NCI-H1436 (cell line): ENCODE results near the gene POPDC3.
"Not testable (repeated sequence)": the region's sequence is repeated elsewhere in the genome, so short reads cannot be mapped to it uniquely, and the experiment has no call there.

Source experiments
- DNase-seq: peaks from one replicate; lab custom pipeline; 2025; lab: John Stamatoyannopoulos, UW

POPDC3 gene, protein sequence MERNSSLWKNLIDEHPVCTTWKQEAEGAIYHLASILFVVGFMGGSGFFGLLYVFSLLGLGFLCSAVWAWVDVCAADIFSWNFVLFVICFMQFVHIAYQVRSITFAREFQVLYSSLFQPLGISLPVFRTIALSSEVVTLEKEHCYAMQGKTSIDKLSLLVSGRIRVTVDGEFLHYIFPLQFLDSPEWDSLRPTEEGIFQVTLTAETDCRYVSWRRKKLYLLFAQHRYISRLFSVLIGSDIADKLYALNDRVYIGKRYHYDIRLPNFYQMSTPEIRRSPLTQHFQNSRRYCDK

DNA sequence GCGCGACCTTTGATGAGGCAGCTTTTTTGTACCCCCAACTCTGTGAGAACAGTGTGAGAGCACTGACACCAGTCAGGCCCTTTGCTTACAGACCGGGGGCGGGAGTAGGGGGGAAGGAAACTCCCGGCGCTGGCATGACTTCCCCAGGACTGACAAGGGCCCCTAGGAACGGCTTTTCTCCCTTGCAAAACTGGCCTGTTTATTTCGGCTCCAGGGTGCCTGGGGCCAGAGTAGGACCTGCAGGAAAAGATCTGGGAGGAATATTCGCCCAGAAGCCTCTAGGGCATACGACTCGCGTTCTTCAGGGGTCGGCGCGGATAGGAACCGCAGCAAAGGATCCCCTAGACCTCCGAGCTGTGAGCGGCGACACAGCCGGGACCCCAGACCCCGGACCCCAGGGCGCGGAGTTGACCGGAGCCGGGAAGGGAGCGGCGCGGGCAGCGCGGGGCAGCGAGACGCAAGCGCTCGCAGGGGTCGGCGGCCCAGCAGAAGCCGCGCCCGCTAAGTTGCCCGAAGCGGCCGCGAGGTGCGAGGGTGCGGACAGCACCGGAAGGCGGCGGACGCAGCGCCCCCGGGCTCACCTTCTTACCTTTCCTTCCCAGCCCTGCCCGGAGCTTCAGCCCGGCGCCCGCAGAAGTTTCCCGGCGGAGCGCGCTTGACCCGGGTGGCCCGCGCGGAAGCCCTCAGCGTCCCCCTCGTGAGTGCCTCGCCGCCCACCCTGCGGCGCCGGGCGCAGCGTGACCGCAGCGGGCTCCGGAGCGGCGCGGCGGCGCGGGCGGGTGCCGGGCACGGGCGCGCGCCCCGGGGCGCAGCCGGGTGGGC, at the start of gene POPDC3:
TSS of gene POPDC3 (minus strand) at position 771 of the 822 bp plus-strand sequence. CDS start 18,105 bp downstream, outside the sequence.
- DNase-seq, result no peak

DNA sequence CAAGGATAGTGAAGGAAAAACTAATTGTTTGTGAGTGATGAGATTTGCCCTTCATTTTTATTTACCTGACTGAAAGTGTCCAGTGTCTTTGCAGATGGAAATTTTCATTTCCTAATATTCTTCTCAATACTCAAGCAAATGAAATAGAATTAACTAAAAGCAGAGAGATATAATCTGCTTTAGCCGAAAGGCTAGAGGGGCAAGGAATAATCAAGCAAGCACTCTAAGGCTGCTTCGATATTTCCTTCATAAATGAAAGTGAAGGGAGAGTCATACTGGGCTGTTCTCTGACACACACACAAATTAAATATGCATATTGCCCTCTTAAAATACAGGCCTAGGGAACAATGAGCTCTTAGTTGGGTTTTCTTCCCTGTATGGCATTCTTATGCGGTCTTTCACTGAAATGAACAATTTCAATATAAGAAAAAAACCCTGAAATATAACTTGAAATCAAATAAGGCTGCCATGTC, 47.5 kb upstream of the POPDC3 start:
- no peak for DNase-seq

DNA sequence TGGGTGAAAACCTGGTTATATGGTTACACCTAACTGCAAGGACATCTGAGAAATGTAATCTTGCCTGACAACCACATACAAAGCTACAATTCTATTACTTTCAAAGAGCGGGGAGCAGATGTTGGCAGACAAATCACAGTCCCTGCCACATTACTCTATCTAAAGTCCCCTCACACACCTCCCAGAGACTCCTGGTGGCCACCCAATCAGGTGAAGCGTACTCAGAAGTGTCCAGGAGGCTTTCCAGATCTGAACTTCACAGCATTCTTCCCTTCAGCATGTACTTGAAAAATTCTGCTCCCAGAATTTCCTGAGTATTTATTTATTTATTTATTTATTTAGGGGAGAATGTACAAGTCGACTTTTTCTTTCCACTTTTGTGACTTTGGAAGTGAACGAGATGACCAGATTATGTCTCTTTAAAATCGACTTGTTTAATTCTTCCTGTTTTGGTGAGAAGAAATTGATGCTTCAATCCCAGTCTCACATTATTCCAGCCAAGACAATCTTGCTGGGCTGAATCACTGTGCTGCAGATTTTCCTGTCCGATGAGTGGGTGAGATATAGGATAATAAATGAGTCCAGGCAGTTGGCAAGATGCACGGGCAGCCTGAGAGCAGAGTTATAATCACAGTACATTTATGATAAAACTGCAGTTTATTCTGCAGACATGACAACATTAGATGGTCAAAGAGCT, 46.9 kb upstream of the POPDC3 start:
- DNase-seq, result no peak

DNA sequence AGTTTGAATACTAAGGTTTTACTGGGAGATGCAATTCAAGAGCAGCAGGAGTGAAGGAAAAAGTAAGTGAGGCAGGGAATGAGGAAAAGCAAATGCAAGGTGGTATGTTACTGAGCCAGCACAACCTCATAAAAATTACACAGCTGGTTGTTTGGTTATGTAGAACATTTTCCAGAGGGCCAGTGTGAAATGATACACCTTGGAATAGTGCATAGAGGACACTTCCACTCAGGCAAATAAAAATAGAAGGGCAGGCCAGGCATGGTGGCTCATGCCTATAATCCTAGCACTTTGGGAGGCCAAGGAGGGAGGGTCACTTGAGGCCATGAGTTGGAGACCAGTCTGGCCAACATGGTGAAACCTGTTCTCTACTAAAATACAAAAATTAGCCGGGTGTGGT, 43.4 kb upstream of the POPDC3 start:
- DNase-seq, result no peak

DNA sequence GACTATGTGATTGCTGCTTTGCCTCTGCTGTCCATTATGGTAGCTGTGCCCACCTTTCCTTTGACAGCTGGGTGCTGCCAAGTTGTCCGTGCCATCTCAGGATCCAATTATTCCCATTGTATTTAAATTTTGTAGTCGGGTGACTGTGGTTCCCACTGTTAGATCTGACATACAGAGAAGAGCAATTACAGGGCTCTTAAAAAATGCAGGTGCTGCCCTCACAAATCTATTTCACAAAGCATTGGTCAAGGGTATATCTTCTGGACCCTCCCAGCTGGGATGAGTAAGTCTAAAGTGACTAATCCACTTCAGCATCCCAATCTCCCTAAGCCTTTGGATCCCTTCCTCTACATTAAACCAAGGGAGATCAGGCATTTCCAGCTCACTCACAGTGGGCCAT, 41.4 kb upstream of the POPDC3 start:
- DNase-seq, result not testable (repeated sequence)

DNA sequence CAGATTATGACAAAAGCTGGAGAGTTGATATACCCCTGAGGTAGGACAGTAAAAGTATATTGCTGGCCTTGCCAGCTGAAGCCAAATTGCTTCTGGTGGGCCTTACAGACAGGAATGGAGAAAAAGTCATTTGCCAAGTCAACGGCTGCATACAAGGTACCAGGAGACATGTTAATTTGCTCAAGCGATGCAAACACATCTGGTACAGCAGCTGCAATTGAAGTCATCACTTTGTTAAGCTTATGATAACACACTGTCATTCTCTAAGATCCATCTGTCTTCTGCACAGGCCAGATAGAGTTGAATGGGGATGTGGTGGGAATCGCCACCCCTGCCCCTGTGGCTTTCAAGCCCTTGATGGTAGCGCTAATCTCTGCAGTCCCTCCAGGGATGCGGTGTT, 40.4 kb upstream of the POPDC3 start:
- DNase-seq, result no peak

DNA sequence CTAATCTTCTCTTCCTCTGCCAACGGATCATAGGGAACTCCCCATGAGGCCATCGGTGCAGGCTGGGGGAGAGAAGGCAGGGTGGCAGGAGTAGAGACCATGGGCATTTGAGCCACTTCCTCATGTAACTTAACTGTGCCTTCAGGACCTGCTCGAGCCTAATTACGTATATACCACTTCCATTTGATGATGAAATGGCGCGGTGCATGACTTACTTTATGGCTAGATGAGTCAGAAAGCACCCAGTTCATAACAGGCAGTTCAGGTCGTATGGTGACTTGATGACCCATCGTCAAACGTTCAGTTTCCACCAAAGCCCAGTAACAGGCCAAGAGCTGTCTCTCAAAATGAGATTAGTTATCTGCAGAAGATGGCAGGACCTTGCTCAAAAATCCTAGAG, 39.4 kb upstream of the POPDC3 start:
- not testable (repeated sequence) for DNase-seq

DNA sequence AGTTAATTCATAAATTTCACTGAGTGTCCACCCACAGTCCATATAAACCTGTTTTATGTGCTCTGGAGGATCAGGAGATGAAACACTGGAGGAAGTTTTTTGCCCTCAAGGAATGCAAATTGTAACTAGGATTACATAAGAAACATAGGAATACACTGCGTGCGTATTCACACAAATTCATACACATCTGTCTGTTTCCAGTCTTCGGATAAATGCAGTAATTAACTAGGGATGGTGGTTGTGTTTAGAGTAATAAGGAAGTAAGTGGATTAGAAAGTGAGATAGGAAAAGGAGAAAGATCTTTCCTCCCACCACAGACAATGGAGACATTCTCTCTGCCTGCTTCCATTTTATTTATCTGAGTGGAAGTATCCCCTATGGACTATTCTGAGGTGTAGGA, 35.7 kb upstream of the POPDC3 start:
- DNase-seq, result no peak

DNA sequence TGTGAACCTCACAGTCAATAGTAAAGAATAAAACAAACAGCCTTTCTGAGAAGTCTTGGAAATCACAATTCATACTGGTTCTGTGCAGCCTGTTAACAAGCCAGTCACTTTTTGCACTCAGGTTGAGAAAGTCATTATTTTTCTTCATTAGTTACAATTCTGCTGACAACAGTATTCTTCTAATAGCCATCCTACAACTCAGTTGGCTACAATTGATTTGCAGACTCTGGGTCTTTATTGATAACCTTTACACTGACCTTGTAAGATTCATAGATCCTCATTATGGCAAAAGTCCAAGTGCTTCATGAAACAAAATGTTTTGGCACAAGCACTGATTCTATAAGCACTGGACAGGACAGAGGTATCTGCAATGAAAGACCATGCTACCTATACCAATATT, 34.9 kb upstream of the POPDC3 start:
- DNase-seq, result no peak

DNA sequence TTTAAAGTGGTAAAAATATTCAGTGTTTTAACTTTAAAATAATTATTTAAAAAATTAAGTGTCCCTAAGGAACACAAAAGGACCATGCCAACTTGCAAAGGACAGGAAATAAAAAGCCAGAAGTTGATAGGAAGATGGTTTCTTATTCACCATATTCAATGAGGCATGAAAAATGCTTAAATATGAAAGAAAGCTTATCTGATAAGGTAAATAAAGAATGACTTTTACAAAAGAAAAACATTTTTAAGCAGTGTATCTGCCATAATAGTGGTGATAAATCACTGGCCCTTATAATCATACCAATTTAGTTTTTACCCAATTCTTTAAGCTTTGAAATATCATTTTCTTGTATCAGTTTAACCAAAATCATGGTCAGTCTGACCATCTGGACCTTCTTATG, 33.5 kb upstream of the POPDC3 start:
- DNase-seq, result no peak

DNA sequence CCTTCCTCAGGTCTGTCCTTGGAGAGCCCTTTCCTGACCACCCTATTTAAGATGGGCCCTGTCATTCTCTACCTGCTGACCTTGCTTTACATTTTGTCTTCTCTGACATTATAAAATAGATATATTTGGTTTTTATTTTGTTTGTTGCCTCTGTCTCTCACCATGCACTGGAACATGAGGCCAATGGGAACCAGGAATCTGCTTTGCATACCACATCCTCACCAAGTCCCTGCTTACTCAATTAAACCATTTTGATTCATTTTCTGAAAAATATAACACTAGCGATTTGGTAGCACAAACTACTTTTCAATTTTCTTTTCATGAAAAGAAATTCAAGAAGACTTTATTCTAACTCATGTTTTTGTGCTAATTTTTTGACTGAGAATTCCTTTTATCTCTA, 32.8 kb upstream of the POPDC3 start:
- DNase-seq, result no peak

DNA sequence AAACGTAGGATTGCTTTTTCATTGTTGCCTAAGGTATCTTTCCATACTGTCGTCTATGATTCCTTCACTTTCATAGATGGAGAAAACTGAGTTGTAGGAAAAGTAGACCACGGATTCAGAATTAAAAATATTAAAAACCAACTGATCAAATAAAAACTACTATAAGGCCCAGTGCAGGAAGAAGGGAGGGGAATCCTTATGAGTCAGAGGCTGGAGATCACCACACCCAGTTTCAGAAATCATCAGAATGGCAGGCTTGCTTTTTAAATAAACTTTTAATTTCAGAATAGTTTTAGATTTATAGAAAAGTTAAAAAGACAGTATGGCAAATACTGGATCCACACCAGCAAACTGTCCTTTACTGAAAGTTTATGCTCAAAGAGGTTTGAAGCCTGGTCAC, 32.0 kb upstream of the POPDC3 start:
- no peak for DNase-seq

DNA sequence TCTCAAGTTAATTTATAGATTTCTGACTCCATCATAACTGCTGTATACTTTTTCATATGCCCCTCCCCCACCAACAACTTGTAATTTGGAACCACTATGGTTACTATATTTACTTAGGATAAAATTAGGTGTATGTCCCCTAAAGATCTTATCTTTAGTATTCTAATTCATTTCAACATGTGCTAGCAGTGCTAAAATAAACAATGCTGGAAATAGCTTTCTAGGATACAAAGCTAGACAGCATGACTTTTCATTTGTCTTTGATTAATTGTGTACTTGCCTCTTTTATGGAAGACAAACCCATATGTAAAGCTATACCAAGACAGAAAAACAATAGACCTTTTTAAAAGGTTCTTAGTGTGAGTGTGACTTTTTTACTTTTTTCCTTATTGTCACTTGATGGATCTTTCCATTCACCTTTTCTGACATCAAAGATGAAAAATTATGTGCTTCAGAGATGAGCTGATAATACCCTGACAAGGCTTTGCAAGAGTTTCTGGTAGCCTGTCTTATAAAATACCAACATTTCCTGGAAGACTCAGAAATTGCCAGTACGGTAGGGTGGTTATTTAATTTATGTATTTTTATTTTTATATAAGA, 31.2 kb upstream of the POPDC3 start:
- DNase-seq, result no peak

DNA sequence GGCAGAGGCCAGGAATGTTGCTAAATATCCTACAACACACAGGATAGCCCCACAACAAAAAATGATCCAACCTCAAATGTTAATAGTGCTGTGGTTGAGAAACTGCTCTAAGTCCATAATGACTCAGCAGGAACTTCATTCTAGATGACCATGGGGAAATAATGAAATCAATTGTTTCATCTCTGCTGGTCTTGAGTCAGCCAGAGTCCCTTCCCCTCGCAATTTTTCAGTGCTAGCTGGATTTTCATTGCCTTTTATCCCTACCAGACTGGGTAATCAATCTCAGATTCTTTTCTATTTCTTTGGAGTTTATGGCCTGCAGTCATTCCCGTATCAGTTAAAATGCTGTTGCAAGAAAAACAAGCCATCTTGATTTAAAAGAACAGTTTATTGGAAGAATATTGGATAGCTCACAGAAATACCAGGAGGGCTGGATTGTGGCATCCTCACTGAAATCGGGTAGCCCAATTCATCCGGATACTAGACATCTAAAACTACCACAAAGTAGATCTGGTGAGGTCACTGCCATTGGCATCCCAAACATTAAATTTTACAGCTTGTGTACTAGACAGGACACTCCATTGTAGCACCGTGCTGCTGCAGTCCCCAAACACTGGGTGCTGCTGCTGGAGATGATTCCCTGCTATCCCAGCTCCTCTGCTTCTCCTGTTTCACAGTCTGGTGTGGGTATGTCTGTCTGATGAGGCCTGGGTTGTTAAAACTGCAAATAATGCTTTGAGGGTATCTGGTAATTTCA, 30.3 kb upstream of the POPDC3 start:
- DNase-seq, result no peak

DNA sequence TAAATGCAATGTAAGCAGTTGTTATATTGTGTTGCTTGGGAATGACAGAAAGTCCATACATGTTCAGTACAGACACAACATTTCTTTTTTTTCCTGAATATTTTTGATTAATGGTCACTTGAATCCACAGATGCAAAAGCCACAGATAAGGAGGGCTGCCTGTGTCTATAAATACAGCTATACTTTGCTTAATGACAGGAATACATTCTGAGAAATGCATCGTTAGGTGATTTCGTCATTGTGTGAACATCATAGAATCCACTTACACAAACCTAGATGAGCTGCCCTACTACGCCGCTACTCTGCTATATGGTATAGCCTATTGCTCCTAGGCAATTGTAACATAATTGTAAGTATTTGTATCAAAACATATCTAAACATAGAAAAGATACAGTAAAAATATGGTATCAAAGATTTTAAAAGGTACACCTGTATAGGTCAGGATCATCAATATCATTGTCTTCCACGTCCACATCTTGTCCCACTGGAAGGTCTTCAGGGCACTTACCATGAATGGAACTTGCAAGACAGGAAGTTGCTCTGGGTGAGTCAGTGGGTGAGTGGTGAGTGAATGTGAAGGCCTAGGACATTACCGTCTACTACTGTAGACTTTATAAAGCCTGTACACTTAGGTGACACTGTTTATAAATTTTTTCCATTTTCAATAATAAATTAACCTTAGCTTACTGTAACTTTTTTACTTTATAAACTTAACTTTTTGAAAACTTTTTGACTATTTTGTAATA, 27.9 kb upstream of the POPDC3 start:
- DNase-seq, result no peak

DNA sequence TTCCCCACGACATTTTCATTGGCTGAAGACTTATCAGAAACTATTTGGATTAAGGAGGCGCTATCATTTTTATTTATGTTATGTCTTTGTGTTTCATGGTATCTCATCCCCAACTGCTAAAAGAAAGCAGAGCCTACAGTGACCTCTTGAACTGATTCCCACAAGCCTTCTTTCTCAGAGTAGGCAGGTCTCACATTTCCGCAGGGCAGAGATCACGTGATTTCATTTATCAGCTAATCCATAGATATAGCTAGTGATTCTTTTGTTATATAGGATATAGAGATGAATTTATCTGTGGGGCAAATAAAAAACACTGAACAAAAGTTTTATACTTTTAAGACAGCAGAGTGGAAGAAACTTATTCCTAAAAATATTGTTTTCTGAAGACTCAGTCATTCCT, 25.0 kb upstream of the POPDC3 start:
- no peak for DNase-seq

DNA sequence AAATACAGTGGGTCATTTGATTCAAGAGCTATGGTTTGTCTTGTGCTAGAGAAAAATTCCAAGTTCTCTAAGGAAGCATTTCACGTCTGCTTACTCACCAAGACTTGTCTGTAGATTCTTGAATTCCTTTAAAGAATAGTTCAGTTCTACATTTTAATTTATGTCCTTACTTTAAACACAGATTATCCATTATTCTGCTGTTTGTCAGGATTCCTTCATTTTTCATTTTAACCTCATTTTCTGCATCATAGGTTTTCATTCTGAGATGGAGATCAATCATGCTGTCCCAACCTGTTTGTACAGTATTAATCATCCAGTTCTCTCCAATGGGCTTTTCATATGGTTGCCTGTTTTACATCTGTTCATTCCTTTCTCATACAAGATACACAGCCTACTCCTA, 24.5 kb upstream of the POPDC3 start:
- DNase-seq, result no peak

DNA sequence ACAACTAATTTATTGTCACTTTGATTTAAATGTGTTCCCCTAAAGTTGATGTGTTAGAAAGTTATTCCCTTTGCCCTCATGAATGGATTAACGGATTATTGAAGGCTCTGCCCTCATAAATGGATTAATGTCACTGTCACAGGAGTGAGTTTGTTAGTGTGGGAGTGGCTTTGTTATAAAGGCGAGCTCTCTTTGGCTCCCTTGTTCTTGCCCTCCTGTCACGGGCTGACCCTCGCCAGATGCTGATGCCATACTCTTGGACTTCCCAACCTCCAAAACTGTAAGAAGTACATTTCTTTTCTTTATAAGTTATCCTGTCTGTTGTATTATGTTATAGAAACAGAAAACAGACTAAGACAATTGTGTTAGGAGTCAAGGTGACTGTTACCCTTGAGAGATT, 22.7 kb upstream of the POPDC3 start:
- DNase-seq, result no peak

DNA sequence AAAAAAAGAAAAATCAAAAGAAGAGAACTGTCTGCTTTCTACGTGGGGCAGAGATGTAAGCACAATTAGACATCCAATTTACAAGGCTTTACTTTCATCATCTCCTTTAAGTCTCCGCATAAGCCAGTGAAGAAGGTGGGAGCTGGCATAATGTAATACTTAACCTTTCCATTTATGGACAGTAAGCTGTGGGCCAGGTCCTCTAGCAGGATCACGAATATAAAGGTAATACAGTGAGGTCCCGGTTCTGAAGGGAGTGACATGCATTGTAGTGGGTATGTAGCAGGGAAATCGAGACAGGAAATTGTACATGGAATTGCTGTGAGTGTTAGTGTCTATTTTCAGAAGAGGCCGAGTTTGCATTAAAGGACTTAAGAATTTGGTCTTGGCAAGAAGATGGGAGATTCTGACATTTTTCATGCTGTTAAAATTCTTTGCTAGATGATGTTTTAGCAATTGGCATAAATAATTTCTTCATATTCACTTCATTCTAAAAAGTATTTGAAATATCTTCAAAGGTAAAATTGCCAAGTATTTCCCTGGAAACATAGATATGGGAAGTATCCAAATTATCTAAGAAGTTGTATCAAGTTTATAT, 20.4 kb upstream of the POPDC3 start:
- no peak for DNase-seq

DNA sequence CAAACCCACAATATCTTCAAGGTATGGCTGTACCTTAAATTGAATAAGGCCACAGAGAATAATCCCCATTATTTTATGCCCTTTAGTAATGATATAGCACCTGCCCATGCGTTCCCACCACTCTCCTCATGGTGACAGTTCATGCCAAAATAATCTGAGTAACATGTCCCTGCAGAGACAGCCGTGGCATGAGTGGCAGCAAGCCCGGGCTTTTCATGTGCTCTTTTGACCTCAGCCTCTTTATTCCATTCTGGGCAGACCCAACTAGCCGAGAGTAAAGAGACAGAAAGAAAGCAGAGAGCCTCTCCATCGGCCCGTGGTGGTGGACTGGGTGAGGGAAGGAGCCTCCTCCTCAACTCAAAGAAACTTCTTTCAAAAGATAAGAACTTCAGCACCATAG, 19.9 kb upstream of the POPDC3 start:
- no peak for DNase-seq

DNA sequence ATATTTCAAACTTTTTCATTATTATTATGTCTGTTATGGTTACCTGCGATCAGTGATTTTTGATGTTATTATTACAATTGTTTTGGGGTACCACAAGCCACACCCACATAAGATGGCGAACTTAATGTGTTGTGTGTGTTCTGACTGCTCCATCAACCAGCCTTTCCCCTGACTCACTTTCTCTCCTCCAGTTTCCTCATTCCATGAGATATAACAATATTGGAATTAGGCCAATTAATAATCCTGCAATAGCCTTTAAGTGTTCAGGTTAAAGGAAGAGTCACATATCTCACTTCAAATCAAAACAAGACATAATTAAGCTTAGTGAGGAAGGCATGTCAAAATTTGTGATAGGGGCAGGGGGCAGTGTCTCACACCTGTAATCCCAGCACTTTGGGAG, 16.3 kb upstream of the POPDC3 start:
- DNase-seq, result no peak
